BJ (cell line): ENCODE results near the gene CORO6. TPM values are rescaled to one million over a fixed set of nuclear protein-coding genes. Genes with fewer than 3 reads are reported as not detected.
A peak's percentile ranks its signal among the peaks of the same experiment; 100 is the strongest.

ENCODE experiments used
- CTCF ChIA-PET: fragments of 350-600 bp; formaldehyde crosslinking; extraction: SDS; loops from one replicate; lab custom pipeline; 2021; ENCODE audit warnings: antibody characterized with exemption, inconsistent platforms; lab: Yijun Ruan, JAX
- POLR2A ChIA-PET: fragments of 300-600 bp; sonication (Branson Sonifier 250); formaldehyde crosslinking; extraction: SDS; loops from one replicate; lab custom pipeline; 2021; ENCODE audit warnings: antibody characterized with exemption; lab: Charles Lee
- DNase-seq: peaks from one replicate; pipeline ENCODE4 v3.0.0-alpha.2; 2011; ENCODE audit warnings: low read depth
- H3K27me3 ChIP-seq: 2 replicates; pipeline ENCODE4 v1.6.0; 2011; ENCODE audit warnings: low read length; ENCODE audit not compliant: control insufficient read depth, insufficient read depth
- H3K36me3 ChIP-seq: 2 replicates; pipeline ENCODE4 v1.5.1; 2011; ENCODE audit warnings: low read length; ENCODE audit not compliant: control insufficient read depth, insufficient read depth
- H3K4me3 ChIP-seq: 2 replicates; pipeline ENCODE4 v1.5.1; 2011; ENCODE audit warnings: low read depth, mild to moderate bottlenecking, control low read depth, low read length
- polyA plus RNA-seq: library from polyadenylated mRNA; depleted of rRNA; stranded (reverse); fragments of >200 nt; gene quantifications from 2 replicates; pipeline ENCODE4 v1.2.3, GENCODE V29; 2011
- TF ChIP-seq, protein P1 (sequence below): IDR thresholded peaks from 2 replicates; pipeline ENCODE4 v1.5.1; 2011; ENCODE audit warnings: low read depth, mild to moderate bottlenecking, control low read depth, inconsistent platforms, low read length, moderate library complexity; ENCODE audit not compliant: insufficient read depth

CORO6 gene
- polyA plus RNA-seq, 1 experiment = 19.3 TPM

DNA sequence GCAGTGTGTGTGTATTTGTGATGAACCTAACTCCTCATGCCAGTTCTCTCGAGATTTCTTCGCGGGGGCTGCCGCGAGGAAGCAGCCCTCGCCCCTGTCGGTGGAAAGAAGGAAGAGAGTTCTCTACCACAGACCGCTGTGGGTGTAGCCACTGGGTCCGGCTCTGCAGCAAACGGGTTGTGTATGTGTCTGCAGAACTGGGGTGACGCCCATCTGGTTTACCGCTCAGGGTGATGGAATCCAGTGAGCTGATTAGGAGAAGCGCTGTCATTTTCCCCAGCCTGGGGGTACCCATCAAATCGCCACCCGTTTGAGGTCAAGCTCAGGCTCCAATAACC is 7.7 kb downstream of the CORO6 start:
- DNase-seq = no peak
- CTCF ChIA-PET = interaction anchor here (0.9 to 4.1 kb wide), 7 partner anchors 10 to 407 kb away, joined by 3 to 32 read pairs (median 4); partner anchors contain the start of gene ANKRD13B
- POLR2A ChIA-PET = no interaction called here
- no peaks in the 10 kb centered on the region for H3K36me3 ChIP-seq
- H3K4me3 ChIP-seq = peak overlapping the region; percentile 31; the same call in 1 of the 2 replicates
- TF ChIP-seq, protein P1, sequence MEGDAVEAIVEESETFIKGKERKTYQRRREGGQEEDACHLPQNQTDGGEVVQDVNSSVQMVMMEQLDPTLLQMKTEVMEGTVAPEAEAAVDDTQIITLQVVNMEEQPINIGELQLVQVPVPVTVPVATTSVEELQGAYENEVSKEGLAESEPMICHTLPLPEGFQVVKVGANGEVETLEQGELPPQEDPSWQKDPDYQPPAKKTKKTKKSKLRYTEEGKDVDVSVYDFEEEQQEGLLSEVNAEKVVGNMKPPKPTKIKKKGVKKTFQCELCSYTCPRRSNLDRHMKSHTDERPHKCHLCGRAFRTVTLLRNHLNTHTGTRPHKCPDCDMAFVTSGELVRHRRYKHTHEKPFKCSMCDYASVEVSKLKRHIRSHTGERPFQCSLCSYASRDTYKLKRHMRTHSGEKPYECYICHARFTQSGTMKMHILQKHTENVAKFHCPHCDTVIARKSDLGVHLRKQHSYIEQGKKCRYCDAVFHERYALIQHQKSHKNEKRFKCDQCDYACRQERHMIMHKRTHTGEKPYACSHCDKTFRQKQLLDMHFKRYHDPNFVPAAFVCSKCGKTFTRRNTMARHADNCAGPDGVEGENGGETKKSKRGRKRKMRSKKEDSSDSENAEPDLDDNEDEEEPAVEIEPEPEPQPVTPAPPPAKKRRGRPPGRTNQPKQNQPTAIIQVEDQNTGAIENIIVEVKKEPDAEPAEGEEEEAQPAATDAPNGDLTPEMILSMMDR = no peak
- no peaks in the 10 kb centered on the region for H3K27me3 ChIP-seq

DNA sequence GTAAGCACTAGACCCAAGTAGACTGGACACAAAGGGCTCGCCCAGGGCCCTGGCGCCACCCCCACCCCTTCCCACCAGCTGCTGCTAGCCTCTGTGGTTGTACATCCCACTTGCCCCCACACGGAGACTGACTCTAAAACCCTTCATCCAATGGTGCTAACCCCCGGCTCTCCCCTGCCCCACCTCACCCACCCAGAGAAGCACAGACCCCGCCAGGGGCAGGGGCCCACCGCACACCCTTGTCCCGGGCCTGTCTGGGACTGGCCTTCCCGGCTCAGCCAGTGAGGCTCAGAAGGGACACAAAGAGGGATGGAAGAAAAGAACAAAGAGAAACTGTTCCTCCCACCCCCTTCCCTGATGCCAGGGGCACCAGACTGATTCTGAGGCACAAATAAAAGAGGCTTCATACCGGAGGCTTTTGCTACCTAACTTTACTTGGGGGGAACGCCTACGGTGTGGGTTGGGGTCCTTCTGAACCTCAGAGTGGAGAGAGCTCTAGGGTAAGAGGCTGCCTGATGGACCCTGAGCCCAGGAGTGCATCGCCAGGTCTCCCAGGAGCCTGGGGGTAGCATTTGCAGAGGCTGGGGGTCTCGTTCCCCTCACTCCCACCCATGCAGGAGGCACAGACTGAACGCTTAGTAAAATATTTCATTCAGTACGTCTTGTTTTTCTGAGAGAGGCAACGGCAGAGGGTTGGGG is 8.2 kb downstream of the CORO6 start:
- ChIA-PET CTCF (interaction anchor here (1.0 to 4.1 kb wide), 9 partner anchors 11 to 490 kb away, joined by 3 to 32 read pairs (median 4); partner anchors contain the start of gene ANKRD13B), POLR2A (no interaction called here)
- no peak overlapping the region for H3K4me3 ChIP-seq
- H3K36me3 ChIP-seq = no peaks in the 10 kb centered on the region
- H3K27me3 ChIP-seq = no peaks in the 10 kb centered on the region
- TF ChIP-seq, protein P1 = no peak
- DNase-seq = no peak

DNA sequence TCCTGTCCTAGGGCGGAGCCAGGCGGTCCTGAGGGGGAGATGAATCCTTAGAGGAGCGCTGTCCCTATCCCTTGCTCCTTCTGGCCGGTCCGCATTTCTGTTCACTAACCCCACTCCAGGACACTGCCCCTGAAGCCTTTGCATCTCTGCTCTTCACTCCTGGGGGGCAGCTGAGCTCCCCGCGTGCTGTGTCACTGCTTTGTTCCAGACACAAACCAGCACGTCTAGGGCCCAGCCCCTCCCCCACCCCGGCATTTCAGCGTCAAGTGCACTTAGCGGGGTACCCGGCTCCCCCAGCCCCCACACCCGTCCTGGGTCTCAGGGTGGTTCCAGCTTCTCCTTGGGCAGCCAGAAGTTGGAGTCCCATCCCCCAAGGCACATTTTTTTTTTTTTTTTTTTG is 8.9 kb downstream of the CORO6 start:
- Histone ChIP-seq H3K36me3 (no peaks in the 10 kb centered on the region), H3K27me3 (no peaks in the 10 kb centered on the region), H3K4me3 (peak overlapping the region; percentile 9; the same call in 1 of the 2 replicates)
- ChIA-PET POLR2A (no interaction called here), CTCF (interaction anchor here (0.9 to 4.1 kb wide), 10 partner anchors 9 to 491 kb away, joined by 3 to 32 read pairs (median 3); partner anchors contain the start of genes ANKRD13B and CORO6)
- DNase-seq = no peak
- TF ChIP-seq, protein P1 = no peak

DNA sequence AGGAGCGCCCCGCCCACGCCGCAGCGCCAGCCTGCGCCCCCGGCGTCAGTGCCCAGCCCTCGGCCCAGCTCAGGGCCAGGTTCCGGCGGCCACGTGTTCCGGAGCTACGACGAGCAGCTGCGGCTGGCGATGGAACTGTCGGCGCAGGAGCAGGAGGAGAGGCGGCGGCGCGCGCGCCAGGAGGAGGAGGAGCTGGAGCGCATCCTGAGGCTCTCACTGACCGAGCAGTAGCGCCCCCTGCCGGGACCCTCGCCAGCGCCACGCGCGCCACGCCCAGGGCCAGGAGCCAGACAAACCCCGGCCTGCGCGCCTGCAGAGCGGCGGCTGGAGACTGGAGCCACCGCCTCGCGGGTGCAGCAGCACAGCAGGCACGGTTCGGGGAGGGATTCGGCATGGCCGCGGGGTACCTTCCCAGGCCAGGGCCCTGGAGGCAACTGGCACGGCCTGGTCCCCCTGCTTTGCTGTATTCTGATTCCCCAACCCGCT is 9.3 kb downstream of the CORO6 start:
- DNase-seq = no peak
- ChIA-PET POLR2A (no interaction called here), CTCF (interaction anchor here (0.7 to 4.1 kb wide), 12 partner anchors 8 to 491 kb away, joined by 3 to 32 read pairs (median 3); partner anchors contain the start of genes ANKRD13B and CORO6)
- Histone ChIP-seq H3K4me3 (peak overlapping the region; percentile 9), H3K27me3 (no peaks in the 10 kb centered on the region), H3K36me3 (no peaks in the 10 kb centered on the region)
- TF ChIP-seq, protein P1 = peak; percentile 65
